ENCODE data around the gene FAM43B.

The FAM43B gene

DNA sequence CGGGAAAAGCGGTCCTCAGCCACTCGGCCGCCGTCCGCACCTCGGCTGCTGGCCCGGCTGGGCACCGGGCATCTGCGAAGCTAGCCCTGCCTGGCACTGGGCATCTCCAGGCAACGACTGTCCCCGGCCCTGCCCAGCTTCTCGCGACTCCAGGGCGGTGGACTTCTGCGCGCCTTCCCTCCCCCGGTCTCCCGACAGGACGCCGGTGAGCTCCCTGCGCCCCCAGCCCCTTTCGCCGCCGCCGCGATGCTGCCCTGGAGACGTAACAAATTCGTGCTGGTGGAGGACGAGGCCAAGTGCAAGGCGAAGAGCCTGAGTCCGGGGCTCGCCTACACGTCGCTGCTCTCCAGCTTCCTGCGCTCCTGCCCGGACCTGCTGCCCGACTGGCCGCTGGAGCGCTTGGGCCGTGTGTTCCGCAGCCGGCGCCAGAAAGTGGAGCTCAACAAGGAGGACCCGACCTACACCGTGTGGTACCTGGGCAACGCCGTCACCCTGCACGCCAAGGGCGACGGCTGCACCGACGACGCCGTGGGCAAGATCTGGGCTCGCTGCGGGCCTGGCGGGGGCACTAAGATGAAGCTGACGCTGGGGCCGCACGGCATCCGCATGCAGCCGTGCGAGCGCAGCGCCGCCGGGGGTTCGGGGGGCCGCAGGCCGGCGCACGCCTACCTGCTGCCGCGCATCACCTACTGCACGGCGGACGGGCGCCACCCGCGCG is 514 bp downstream of the FAM43B start:
- no peak for TF ChIP-seq ZFX (IDR thresholded peaks at IDR 0.05; ENCODE audit: borderline replicate concordance)
- TF ChIP-seq, protein P1, sequence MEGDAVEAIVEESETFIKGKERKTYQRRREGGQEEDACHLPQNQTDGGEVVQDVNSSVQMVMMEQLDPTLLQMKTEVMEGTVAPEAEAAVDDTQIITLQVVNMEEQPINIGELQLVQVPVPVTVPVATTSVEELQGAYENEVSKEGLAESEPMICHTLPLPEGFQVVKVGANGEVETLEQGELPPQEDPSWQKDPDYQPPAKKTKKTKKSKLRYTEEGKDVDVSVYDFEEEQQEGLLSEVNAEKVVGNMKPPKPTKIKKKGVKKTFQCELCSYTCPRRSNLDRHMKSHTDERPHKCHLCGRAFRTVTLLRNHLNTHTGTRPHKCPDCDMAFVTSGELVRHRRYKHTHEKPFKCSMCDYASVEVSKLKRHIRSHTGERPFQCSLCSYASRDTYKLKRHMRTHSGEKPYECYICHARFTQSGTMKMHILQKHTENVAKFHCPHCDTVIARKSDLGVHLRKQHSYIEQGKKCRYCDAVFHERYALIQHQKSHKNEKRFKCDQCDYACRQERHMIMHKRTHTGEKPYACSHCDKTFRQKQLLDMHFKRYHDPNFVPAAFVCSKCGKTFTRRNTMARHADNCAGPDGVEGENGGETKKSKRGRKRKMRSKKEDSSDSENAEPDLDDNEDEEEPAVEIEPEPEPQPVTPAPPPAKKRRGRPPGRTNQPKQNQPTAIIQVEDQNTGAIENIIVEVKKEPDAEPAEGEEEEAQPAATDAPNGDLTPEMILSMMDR (IDR thresholded peaks at IDR 0.05), result no peak
- H3K27ac ChIP-seq, result no peak overlapping the region

DNA sequence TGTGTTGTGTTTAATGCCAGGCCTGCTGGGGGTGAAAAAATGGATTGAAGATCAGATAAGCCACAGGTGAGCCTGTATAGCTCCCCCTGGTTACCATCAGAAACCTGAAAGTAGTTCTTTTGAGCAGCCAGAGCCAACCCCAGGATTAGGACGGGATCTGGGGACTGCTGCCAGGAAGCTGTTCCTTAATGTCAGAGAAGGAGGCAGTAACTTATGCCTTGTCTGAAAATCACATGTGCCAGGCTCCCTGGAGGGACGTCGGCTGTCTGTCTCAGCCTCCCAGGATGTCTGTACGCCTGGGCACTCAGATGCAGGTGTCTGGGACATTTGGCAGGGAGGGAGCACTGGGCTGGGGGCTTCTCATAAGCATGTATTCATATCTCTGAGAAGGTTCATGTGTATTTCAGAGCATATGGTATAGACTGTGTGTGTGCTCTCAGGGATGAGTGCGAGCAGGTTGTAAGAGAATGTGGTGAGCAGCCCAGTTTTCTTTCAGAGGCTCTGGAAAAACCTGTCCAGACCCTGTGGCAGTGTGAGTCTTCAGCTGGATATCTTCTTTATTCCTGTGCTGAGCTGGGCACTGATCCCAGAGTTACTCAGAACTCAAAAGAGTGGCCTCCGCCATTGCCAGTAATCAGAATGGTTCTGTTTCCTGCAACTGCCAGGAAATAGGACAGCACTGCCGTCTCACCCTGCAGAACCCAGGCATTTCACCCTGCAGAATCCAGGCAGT is 2.8 kb downstream of the FAM43B start:
- no peak for TF ChIP-seq ZFX (IDR thresholded peaks at IDR 0.05; ENCODE audit: borderline replicate concordance)
- TF ChIP-seq, protein P1 (IDR thresholded peaks at IDR 0.05), result no peak
- no peak overlapping the region for H3K27ac ChIP-seq

DNA sequence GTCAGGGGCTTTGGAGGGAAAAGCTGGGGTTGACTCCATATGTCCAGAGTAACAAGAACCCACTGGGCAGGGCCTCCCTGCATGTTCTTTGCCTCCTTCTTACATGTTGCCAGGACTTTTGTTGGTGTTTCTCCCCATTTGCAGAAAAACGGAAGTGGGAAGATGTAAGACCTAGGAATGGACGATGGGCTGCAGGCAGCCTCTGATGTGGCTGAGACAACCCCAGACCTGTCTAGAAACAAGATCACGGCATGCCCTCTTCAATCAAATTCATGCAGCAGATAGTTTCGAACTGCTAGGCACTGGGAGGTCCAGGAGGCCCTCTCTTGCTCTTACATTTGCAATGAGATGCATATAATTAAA is 3.4 kb downstream of the FAM43B start:
- H3K27ac ChIP-seq, result no peak overlapping the region
- no peak for TF ChIP-seq ZFX (IDR thresholded peaks at IDR 0.05; ENCODE audit: borderline replicate concordance)
- TF ChIP-seq, protein P1 (IDR thresholded peaks at IDR 0.05), result no peak

DNA sequence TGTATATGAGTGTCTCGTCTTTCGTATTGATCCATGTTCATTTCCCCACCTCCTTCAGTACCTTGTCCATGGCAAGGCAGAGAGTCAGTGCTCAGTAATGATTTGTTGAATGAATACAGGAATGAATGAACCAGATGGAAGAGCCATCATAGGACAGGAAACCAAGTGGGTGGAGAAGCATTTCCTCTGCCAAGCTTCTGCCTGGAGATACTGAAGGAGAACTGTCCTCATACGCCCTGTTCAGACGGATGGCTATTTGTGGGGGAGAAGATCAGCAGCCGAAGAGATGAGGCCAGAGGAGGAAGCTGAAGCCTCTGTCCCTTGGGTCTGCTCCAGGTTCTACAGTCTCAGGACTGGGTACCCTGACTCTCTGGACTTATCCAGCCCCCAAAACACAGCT is 5.8 kb downstream of the FAM43B start:
- TF ChIP-seq, protein P1 (IDR thresholded peaks at IDR 0.05), result no peak
- TF ChIP-seq ZFX (IDR thresholded peaks at IDR 0.05; ENCODE audit: borderline replicate concordance), result no peak

DNA sequence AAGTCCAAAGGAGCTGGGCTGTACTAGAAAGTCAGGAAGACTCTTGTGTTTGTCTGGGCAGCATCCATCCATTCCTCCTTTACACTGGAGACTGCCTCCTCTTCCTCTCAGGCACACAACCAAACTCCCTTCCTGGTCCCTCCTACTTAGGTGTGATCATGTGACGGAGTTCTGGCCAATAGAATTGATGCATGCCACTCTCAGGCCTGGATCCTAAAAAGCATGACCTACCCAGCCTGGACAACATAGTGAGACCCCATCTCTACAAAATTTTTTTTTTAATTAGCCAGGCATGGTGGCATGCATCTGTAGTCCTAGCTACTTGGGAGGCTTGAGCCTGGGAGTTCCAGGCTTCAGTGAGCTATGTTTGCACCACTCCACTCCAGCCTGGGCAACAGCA is 8.6 kb downstream of the FAM43B start:
- no peak for TF ChIP-seq ZFX (IDR thresholded peaks at IDR 0.05; ENCODE audit: borderline replicate concordance)
- TF ChIP-seq, protein P1 (IDR thresholded peaks at IDR 0.05), result no peak
- H3K27ac ChIP-seq, result no peak overlapping the region

More for the DNA sequence above, 5.8 kb downstream of the FAM43B start:
- H3K27ac ChIP-seq, result no peak overlapping the region

DNA sequence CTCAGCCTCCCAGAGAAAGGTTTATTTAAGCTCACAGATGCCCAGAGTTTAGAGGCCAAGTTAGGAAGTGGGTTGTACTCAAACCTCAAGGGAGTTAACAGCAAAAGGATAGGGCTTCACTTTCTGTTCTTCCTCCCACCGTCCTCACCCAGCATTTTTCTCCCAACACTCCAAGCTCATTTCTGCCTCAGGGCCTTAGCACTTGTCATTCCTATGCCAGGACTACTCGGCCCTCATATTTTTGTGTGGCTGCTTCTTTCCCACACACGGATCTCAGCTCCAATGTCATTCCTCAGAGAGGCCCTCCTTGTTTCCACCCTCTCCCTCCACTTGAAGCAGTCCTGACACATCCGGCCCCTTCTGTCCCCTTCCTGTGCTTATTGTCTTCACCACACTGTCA is 12.9 kb downstream of the FAM43B start:
- H3K27ac ChIP-seq, result no peak overlapping the region
- TF ChIP-seq, protein P1 (IDR thresholded peaks at IDR 0.05), result no peak
- no peak for TF ChIP-seq ZFX (IDR thresholded peaks at IDR 0.05; ENCODE audit: borderline replicate concordance)

DNA sequence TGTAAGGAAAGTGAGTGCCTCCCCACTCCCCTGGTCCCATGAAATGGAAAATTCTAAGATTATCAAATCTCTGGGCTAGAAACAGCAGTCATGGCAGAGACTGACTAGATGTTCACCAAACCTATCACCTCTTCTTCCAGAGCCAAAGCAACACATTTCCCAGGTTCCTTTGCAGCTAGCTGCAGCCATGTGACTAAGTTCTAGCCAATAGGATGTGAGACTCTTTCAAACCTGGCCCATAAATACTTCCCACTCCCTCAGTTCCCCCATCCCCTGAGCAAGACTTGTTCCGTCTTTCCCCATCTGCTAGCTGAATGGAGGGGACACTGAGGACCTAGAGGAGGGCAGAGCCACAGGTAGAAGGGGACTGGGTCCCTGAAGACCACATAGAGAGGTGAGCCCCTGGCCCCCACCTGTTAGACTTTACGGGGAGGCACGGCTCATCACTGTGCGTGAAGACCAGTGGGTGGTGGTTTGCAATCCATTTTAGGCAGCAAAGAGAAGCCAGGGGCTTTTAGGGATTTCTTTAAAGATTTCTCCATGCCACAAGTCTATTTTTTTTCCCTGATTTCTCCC is 17.2 kb downstream of the FAM43B start:
- no peak for TF ChIP-seq ZFX (IDR thresholded peaks at IDR 0.05; ENCODE audit: borderline replicate concordance)
- TF ChIP-seq, protein P1 (IDR thresholded peaks at IDR 0.05), result no peak
- no peak overlapping the region for H3K27ac ChIP-seq

Measured in 22Rv1 (cell line).